ENCODE results near the gene AGL. TPM values are rescaled to one million over a fixed set of nuclear protein-coding genes. Genes with fewer than 3 reads are reported as not detected.

Gene AGL
- total RNA-seq, 6 experiments from 2014 or later = 5.8 to 8.2 (median 7.2) TPM

DNA sequence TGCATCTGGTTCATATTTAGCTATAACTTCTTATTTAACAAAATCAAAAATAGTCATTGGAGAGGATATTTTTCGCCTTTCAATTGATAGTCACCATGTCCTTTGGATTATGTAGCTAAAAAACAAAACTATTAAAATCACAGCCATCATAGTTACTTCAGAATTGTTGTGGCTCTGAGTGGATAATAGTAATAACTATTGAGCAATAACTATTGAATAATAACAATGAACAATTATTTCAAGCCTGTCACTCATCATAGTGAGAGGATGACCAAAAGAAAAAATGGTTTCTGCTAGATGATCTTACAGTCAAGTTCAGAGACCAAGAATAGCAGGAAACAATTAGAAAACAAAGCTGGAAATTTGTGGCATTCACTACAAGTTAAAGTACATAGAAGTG, 38.4 kb upstream of the AGL start:
- TF ChIP-seq, protein P1, sequence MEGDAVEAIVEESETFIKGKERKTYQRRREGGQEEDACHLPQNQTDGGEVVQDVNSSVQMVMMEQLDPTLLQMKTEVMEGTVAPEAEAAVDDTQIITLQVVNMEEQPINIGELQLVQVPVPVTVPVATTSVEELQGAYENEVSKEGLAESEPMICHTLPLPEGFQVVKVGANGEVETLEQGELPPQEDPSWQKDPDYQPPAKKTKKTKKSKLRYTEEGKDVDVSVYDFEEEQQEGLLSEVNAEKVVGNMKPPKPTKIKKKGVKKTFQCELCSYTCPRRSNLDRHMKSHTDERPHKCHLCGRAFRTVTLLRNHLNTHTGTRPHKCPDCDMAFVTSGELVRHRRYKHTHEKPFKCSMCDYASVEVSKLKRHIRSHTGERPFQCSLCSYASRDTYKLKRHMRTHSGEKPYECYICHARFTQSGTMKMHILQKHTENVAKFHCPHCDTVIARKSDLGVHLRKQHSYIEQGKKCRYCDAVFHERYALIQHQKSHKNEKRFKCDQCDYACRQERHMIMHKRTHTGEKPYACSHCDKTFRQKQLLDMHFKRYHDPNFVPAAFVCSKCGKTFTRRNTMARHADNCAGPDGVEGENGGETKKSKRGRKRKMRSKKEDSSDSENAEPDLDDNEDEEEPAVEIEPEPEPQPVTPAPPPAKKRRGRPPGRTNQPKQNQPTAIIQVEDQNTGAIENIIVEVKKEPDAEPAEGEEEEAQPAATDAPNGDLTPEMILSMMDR (IDR thresholded peaks at IDR 0.05) = no peak
- DNase-seq = no peak

DNA sequence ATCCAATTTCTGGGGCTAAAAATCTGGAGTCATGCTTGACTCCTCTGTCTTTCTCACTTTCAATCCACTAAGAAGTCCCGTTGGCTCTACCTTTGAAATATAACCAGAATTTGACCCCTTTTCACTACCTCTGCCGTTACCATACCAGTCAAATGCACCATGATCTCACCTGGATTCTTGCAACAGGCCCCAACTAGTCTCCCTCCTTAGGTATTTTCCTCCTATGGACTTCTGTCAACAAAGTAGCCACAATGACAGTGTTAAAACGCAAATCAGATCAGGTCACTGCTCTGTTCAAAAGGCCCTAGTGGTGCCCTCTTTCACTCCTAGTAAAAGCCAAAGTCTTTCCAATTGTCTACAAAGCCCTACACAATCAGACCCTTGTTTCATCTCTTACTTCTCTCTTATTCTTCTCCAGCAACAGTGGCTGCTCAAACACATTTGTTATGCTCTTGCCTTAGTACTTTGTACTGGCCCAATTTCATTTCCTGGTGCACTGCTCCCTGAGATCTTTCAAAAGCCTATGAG, 35.7 kb upstream of the AGL start:
- no peak overlapping the region for H3K4me3 Mint-ChIP-seq
- H3K27ac Mint-ChIP-seq = no peak overlapping the region
- no peak for DNase-seq
- H3K4me1 Mint-ChIP-seq (ENCODE audit: low read depth) = peaks cover under 1% of the 10 kb centered on the region; the same call in 1 of the 2 replicates
- TF ChIP-seq, protein P1 (IDR thresholded peaks at IDR 0.05) = no peak
- H3K27me3 Mint-ChIP-seq (ENCODE audit: insufficient read depth) = peaks cover 13% of the 10 kb centered on the region; the same call in 1 of the 2 replicates
- H3K36me3 Mint-ChIP-seq (ENCODE audit: low read depth) = no peaks in the 10 kb centered on the region
- H3K9me3 Mint-ChIP-seq = no peaks in the 10 kb centered on the region

More for the DNA sequence above, 38.4 kb upstream of the AGL start:
- no peak overlapping the region for H3K4me3 Mint-ChIP-seq
- H3K36me3 Mint-ChIP-seq (ENCODE audit: low read depth) = no peaks in the 10 kb centered on the region
- peaks cover 17% of the 10 kb centered on the region for H3K27me3 Mint-ChIP-seq (ENCODE audit: insufficient read depth)
- no peaks in the 10 kb centered on the region for H3K9me3 Mint-ChIP-seq
- H3K4me1 Mint-ChIP-seq (ENCODE audit: low read depth) = peaks cover 7% of the 10 kb centered on the region; the same call in 1 of the 2 replicates
- no peak overlapping the region for H3K27ac Mint-ChIP-seq

DNA sequence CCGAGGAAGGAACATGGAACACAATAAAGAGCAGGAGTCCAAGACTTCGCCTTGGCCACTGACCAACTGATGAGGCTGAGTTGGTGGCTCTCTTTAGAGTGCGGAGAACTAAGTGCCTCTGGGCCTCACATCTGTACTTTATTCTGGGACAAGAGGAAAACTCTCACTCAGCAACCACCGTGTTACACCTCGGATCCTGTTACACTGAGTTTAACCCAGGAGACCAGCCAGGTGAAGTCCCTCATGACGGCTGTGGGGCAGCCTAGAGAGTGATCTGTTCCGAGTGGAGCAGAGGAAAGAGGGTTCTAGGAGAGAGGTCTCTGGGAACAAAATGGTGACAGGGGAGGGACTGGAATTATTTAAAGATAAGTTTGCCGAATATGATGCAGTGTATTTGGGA, 33.5 kb upstream of the AGL start:
- Mint-ChIP-seq H3K4me1 (ENCODE audit: low read depth) (no peaks in the 10 kb centered on the region), H3K4me3 (no peak overlapping the region), H3K36me3 (ENCODE audit: low read depth) (no peaks in the 10 kb centered on the region), H3K27ac (no peak overlapping the region), H3K9me3 (no peaks in the 10 kb centered on the region), H3K27me3 (ENCODE audit: insufficient read depth) (peaks cover 13% of the 10 kb centered on the region; the same call in 1 of the 2 replicates)
- no peak for DNase-seq
- TF ChIP-seq, protein P1 (IDR thresholded peaks at IDR 0.05) = no peak

DNA sequence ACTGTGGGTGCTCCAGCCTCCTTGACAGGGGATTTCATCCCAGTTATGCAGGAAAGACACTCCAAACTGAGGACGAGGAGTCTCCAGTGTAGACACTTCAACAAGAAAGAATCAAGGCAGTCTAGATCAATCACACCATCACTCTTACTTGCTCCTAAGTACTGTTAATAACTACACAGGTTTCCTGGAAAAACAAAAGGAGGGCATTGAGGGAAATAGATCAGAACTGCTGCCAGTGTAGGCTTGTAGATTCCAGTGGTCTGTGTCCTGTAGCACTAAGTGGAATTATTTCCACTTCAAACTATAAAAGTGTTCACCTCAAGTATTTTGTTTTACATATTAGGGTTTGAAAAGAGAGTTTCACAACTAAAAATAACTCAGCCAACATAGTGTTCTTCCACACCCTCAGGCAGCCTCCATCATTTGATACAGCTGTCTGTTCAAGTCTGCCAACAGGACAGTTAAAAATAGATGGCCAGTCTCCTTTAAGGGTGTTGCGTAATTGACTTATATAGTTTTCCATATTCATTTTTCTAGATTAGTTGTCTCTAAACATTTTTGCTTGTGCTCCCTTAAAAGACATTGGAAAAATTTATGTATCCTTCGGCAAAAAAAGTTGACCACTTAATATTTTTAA, 32.0 kb upstream of the AGL start:
- Mint-ChIP-seq H3K9me3 (no peaks in the 10 kb centered on the region), H3K4me3 (no peak overlapping the region), H3K36me3 (ENCODE audit: low read depth) (no peaks in the 10 kb centered on the region), H3K27me3 (ENCODE audit: insufficient read depth) (peaks cover 10% of the 10 kb centered on the region; the same call in 1 of the 2 replicates), H3K4me1 (ENCODE audit: low read depth) (no peaks in the 10 kb centered on the region), H3K27ac (no peak overlapping the region)
- TF ChIP-seq, protein P1 (IDR thresholded peaks at IDR 0.05) = no peak
- DNase-seq = no peak

DNA sequence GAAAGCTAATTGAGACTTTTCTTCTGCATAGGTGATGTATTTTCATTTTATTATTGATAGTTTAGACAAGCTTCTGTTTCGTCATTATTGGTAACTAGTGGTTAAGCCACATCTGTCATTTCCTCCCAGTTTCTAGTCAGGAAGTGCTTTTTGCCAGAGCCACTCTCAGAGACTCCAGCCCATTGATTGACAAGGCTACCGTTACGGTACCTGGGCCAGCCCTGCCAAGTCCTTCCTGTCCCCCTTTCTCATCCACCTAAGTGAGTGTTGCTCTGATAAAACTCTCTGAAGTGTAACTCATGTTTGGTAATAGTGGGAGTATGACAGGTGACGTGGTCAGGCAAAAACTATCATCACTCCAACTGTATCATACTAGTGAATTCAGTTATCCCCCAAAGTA, 29.6 kb upstream of the AGL start:
- Mint-ChIP-seq H3K27me3 (ENCODE audit: insufficient read depth) (peaks cover 9% of the 10 kb centered on the region; the same call in 1 of the 2 replicates), H3K27ac (no peak overlapping the region), H3K4me3 (no peak overlapping the region), H3K36me3 (ENCODE audit: low read depth) (no peaks in the 10 kb centered on the region; the same call in 1 of the 2 replicates), H3K9me3 (no peaks in the 10 kb centered on the region), H3K4me1 (ENCODE audit: low read depth) (no peaks in the 10 kb centered on the region)
- TF ChIP-seq, protein P1 (IDR thresholded peaks at IDR 0.05) = no peak
- no peak for DNase-seq

All from HFFc6 (cell line).